Head of caudate nucleus (tissue), 42 donors: Measurements from ENCODE around the gene FAM229A.

Source experiments
- DNase-seq, 42 donors: peaks; one replicate each; pipeline versions ENCODE4 v3.0.0 to v3.0.0-alpha.2; 2020 to 2021; ENCODE audit warnings: mixed read lengths in 7 of 42
- intact Hi-C: fragments of 100-400 bp; cut with DNase I; formaldehyde crosslinking; loops from one replicate; pipeline ENCODE4 v1.15.0; 2022

FAM229A gene

DNA sequence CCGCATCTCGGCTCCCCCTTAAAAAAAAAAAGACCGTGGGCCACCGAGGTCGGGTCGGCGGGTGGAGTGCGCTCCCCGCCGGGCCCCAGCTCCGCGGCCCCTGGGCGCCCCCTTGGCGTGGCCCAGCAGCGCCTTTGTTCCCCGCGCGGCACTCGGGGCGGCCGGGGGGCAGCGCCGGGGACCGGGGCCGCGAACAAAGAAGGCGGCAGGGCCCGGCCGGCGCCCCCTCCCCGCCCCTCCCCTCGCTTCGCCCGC is 26.8 kb downstream of the FAM229A start:
- no peak for DNase-seq
- intact Hi-C loops: no loop called here

DNA sequence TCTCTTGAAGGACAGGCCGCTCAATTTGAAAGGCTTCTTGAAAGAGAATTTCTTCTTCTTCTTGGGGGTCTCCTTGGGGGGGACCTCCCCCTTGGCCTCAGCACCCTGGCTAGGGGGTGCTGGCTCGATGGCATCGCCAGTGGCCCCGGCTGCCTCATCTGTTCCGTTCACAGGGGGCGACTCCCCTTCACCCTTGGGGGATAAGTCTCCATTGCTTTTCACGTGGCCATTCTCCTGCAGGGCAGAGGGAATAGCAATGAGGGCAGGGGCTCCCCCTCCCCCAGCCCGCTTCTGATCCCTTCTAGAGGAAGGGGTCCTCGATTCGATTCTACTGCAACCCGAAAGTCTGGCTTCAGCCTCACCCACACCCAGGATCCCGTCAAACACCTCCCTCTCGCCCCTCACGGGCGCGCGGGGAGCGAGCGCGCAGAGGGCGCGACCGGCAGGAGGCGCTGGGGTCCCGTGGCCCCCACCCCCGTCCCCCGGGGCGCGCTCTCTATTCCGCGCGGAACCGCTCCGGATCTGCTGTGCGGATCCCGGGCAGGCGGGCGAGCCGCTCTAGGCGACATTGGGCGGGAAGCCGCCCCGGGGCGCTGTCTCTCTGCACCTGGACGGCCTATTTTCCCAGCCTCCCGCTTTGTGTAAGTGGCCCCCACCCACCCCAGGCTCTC is 27.3 kb downstream of the FAM229A start:
- intact Hi-C loops: no loop called here
- DNase-seq: peak in 37 of 42 donors; percentile 34 to 83 (median 60)

DNA sequence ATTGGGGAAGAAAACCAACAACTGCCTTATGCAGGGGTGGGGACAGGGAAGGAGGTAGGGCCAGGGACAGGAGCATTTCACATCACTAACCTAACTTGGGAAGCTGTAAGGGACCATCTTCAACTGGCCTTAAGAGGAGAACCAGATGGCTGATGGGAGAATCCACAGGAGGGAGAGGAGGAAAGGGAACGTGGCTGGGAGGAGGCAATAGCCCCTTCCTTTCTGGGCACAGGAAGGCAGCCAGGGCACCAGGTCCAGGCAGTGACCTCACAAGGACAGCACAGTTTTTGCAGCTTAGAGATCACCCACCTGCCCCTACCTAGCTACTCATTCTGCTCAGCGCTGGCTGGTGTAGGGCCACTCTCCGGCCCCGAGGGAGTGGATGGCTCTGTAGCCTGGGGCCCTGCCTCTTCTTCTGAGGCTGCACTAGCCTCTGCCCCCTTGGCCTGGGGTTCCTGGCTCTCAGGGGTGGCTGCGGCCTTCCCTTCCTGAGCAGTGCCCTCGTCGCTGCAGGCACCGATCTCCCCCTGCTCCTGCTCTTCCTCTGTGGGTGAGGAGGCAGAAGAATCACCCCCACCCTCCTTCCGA is 27.9 kb downstream of the FAM229A start:
- intact Hi-C loops: no loop called here
- DNase-seq: peak in 1 of 42 donors; percentile 13

DNA sequence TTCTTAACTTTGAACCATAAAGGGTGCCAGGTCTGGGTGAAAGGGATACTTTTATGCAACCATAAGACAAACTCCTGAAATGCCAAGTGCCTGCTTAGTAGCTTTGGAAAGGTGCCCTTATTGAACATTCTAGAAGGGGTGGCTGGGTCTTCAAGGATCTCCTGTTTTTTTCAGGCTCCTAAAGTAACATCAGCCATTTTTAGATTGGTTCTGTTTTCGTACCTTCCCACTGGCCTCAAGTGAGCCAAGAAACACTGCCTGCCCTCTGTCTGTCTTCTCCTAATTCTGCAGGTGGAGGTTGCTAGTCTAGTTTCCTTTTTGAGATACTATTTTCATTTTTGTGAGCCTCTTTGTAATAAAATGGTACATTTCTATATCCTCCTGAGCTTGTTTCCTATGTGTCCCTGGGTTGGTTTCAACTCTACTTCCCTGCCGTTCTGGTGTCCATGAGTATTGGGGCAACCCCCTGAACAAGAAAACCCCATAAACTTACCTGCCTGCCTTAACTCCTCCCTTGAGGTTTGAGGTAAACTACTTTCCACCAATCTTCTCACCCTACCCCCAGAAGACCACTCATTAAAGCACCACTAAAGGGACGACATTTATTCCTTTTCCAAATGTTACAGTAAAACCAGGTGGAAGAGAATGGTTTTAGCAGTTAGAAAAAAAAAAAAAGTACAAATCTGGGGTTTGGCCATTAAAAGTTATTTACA is 28.9 kb downstream of the FAM229A start:
- intact Hi-C loops: no loop called here
- no peak for DNase-seq

DNA sequence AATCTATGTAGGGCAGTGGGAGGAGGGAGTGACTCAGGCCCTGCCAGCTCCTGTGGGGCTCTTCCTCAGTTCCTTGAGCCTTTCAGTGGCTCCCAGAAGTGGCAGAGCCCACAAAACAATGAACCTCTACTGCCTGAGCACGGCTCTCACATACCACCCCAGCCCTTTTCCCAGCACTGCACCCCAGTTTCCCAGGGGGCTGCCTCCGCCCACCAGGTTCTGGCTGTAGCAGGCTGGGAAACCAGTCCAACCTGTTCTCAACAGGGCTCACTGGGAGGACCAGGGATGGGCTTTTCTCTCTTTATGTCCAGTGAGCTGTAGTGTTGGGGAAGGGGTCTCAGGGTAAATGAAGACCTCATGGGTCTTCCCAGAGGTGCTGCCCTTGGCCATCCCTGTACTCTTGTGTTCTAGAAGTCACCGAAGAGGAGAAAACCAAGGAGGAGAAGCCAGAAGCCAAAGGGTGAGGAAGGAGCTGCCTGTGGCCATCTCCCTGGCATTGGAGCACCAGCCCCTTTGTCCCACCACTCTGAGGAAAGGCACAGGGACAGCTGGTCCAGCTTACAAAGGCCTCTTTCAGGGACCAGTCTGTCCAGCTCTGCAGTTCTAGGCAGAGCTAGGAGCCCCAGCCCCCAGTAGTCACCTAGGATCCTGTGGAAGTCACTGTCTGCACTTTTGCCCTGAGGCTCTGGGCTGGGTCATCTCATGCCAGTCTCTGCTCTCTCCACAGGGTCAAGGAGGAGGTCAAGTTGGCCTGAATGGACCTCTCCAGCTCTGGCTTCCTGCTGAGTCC is 29.8 kb downstream of the FAM229A start:
- intact Hi-C loops: no loop called here
- DNase-seq: peak in 26 of 42 donors; percentile 32 to 74 (median 54)

DNA sequence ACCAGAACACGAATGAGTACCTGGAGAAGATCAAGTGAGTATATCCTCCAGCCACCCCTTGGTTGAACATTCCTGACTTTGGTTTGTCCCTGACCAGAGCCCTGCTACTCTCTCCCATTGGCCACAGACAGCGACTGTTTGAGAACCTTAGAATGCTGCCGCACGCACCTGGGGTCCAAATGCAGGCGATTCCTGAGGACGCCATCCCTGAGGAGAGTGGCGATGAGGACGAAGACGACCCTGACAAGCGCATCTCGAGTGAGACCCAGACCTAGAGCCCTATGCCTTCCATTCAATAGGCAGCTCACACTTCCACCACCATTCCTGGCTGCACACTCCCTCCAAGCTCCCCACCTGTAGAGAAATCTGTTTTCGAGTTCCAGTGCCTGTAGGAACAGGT is 30.7 kb downstream of the FAM229A start:
- DNase-seq: no peak
- intact Hi-C loops: no loop called here

DNA sequence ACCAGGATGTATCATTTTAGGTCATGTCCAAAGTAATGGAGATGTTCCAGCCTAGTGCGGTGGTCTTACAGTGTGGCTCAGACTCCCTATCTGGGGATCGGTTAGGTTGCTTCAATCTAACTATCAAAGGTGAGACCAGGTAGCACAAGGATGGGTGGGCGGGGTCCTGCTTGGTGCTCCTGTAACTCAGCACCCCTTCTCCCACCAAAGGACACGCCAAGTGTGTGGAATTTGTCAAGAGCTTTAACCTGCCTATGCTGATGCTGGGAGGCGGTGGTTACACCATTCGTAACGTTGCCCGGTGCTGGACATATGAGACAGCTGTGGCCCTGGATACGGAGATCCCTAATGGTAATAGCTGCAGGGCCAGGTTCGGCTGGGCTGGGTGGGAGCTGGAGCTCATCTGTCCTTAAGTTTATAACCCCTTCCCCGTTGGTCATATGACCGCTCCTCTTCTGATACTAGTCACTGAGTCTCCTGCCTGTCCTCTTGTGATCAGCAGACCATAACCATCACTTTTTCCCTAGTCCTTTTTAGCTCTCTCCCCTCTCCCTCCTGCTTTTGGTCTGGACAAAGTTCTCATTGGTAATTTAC is 31.6 kb downstream of the FAM229A start:
- DNase-seq: no peak
- intact Hi-C loops: no loop called here

DNA sequence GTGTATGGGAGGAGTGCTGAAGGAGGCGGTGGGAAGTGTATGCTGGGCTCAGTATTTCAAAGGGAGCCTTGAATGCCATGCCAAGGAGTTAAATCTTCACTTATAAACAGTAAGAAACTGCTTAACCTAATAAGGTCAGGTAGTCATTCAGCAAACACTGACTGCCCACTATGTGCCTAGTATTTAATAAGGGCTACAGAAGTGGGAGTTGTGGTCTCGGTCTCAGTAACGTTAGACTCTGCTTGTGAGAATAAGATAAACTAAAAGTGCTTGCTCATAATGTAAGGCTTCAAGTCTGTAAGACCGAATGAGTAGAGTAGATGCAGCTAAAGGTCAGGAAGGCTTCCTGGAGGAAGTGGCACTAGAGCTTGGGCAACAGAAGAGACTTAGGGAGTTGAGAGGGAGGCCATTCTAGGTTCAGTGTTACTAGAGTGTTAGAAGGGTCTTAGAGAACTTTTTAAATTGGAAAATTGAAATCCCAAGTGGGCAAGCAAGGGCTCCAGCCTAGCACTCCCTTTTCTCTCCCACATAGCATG is 32.3 kb downstream of the FAM229A start:
- no peak for DNase-seq
- intact Hi-C loops: no loop called here

DNA sequence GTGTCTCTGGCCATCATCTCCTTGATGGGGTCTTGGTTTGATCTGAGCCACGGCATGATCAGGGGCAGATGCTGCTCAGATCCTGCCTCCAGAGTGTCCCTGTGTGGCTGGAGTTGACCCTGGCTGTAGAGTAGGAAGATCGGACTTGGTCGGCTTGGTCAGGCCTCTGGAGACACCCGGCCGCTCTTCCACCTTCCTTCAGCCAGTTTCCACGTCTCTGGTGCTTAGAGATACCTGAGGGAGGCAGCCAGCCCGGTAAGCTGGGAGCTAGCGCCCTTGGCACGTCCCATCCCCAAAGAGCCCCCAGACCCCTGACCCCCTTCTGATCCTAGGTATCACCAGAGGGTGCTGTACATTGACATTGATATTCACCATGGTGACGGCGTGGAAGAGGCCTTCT is 35.1 kb downstream of the FAM229A start:
- no peak for DNase-seq
- intact Hi-C loops: no loop called here

DNA sequence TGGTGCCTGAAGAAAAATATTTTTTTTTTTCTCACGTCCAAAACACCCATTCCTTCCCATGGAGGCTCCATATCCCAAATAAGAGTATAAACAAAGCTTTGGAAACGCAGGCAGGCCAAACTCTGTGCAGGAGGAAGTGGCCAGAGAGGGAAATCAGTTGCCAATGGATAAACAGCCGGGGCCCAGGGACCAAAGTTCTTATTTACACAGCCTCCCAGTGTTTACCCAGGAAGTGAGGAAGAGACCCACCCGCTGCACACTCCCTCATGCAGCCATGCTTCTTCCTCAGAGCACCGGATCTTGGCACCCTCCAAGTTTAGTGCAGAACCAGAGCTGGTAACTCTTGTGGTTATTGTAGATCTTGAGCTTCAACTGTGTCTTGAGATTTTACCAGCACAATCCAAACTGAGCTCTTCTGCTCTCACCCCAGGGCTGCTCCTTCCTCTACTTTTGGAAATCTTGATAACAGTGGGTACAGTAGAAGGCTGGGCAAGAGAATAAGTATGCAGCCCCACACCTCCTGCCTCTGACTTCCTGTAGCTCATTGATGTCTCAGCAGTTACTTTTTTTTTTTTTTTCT is 40.5 kb downstream of the FAM229A start:
- no peak for DNase-seq
- intact Hi-C loops: no loop called here

DNA sequence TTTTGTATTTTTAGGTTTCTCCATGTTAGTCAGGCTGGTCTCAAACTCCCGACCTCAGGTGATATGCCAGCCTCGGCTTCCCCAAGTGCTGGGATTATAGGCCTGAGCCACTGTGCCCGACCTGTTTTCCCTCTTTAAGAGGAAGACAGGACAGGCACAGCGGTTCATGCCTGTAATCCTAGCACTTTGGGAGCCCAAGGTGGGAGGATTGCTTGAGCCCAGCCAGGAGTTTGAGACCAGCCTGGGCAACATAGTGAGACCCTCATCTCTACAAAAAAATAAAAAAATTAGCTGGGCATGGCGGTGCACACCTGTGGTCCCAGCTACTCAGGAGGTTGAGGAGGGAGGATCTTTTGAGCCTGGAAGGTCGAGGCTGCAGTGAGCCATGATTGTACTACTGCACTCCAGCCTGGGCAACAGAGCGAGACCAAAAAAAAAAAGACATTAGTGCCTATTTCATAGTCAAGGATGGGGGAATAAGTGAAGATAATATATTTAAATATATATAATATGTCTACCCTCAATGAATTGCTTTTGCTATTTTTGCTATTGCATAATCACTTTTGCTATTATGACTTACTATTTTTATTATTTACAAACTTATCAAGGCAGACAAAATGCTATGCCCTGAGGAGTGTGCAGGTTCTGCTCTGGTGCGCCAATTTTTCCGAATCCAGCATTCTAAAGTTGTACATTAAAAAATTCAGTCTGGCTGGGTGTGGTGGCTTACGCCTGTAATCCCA is 44.0 kb downstream of the FAM229A start:
- no peak for DNase-seq
- intact Hi-C loops: no loop called here

DNA sequence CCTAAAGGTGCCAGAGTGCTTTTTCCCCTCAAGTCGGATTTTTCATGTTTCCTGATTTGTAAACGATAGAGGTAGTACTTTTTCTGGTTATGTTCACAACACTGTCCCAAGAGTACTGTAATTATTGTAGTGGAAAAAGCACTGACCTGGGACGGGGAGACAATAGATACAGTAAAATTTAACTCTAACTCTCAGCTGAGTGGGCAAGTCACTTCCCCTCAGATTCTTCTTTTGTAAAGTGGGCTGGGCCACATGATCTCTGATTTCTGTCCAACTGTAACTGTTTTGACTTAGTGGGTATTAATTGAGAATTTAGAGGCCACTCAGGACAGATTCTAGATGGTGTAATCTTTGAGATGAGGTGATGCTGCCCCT is 45.4 kb downstream of the FAM229A start:
- no peak for DNase-seq
- intact Hi-C loops: no loop called here

DNA sequence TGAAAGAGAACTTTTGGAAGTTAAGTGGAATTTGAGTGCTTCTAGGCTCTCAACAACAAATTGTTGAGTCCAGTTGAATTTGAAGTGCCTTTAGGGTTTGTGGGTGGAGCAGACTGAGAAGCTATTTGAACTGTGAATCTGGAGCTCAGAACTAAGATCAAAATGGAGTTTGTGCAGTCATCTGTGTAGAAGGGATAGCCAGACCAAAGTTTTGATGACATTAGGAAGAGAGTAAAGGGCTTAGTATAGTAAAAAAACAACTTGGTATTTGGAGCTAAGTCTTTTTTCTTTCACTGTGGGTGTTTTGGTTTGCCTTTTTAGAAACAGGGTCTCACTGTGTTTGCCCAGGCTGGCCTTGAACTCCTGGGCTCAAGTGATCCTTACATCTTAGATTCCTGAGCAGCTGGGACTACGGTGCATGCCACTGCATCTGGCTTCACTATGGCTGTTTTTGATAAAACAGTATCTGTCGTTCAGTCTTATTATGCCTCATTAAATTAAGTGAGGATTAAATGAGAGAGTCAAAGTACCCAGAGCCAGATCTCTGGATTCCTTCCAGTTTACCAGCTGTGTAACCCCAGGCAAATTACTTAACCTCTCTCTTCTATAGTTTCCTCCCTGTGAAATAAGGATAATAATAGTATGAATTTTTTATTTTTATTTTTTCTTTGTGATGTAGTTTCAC is 50.4 kb downstream of the FAM229A start:
- DNase-seq: no peak
- intact Hi-C loops: no loop called here
